Astrocyte (in vitro differentiated cells and primary cell): ENCODE data around the gene ATP10A. TPM values are rescaled to one million over a fixed set of nuclear protein-coding genes. Genes with fewer than 3 reads are reported as not detected.

Experiments
- DNase-seq: peaks from one replicate; pipeline ENCODE4 v3.0.0-alpha.2; 2010; ENCODE audit warnings: low read depth
- FAIRE-seq: peaks from 2 replicates; lab custom pipeline; 2011; peaks lifted over from hg19 to GRCh38; lab: Jason Lieb, UNC
- H2AFZ ChIP-seq: 2 replicates; pipeline ENCODE4 v1.6.0; 2012; ENCODE audit warnings: low read depth, low read length, inconsistent platforms
- H3K27ac ChIP-seq: 2 replicates; pipeline ENCODE4 v1.5.1; 2011; ENCODE audit warnings: low read depth, low read length, inconsistent platforms
- H3K27me3 ChIP-seq: 2 replicates; pipeline ENCODE4 v1.6.0; 2011; ENCODE audit warnings: low read length, inconsistent platforms; ENCODE audit not compliant: insufficient read depth
- H3K36me3 ChIP-seq: 2 replicates; pipeline ENCODE4 v1.5.1; 2011; ENCODE audit warnings: low read length, inconsistent platforms; ENCODE audit not compliant: insufficient read depth
- H3K4me1 ChIP-seq: 2 replicates; pipeline ENCODE4 v1.5.1; 2011; ENCODE audit warnings: low read length, inconsistent platforms; ENCODE audit not compliant: insufficient read depth
- H3K4me2 ChIP-seq: 2 replicates; pipeline ENCODE4 v1.6.0; 2012; ENCODE audit warnings: low read length, inconsistent platforms
- H3K4me3 ChIP-seq: 2 replicates; pipeline ENCODE4 v1.5.1; 2011; ENCODE audit warnings: low read depth, mild to moderate bottlenecking, low read length, inconsistent platforms; ENCODE audit not compliant: insufficient read depth
- H3K79me2 ChIP-seq: 2 replicates; pipeline ENCODE4 v1.6.0; 2012; ENCODE audit warnings: mild to moderate bottlenecking, low read length, inconsistent platforms; ENCODE audit not compliant: insufficient read depth
- H3K9ac ChIP-seq: 2 replicates; pipeline ENCODE4 v1.6.0; 2012; ENCODE audit warnings: mild to moderate bottlenecking, low read length, inconsistent platforms
- H3K9me3 ChIP-seq: 2 replicates; pipeline ENCODE4 v1.5.1; 2012; ENCODE audit warnings: low read depth, mild to moderate bottlenecking, low read length, inconsistent platforms; ENCODE audit not compliant: insufficient read depth
- H4K20me1 ChIP-seq: 2 replicates; pipeline ENCODE4 v1.6.0; 2012; ENCODE audit warnings: low read length, inconsistent platforms; ENCODE audit not compliant: insufficient read depth
- H3K27ac Mint-ChIP-seq: one replicate; pipeline ENCODE4 v1.8.0; 2021; ENCODE audit warnings: mild to moderate bottlenecking, mixed read lengths; ENCODE audit not compliant: unreplicated experiment
- H3K27me3 Mint-ChIP-seq: one replicate; pipeline ENCODE4 v1.8.0; 2021; ENCODE audit warnings: low read depth, mixed read lengths; ENCODE audit not compliant: unreplicated experiment
- H3K36me3 Mint-ChIP-seq: one replicate; pipeline ENCODE4 v1.8.0; 2021; ENCODE audit warnings: low read depth, mixed read lengths; ENCODE audit not compliant: unreplicated experiment
- H3K4me1 Mint-ChIP-seq: one replicate; pipeline ENCODE4 v1.8.0; 2021; ENCODE audit warnings: low read depth, mixed read lengths; ENCODE audit not compliant: unreplicated experiment
- H3K4me3 Mint-ChIP-seq: one replicate; pipeline ENCODE4 v1.8.0; 2021; ENCODE audit warnings: mild to moderate bottlenecking, moderate library complexity, mixed read lengths; ENCODE audit not compliant: unreplicated experiment
- H3K9me3 Mint-ChIP-seq: one replicate; pipeline ENCODE4 v1.8.0; 2021; ENCODE audit warnings: mild to moderate bottlenecking, mixed read lengths; ENCODE audit not compliant: unreplicated experiment
- EZH2 ChIP-seq: IDR thresholded peaks from 2 replicates; pipeline ENCODE4 v1.6.1; 2012; ENCODE audit warnings: mild to moderate bottlenecking, low read length, inconsistent platforms; ENCODE audit not compliant: insufficient read depth
- total RNA-seq: library from RNA; stranded (reverse); gene quantifications from 2 replicates; pipeline ENCODE4 v1.2.1, GENCODE V29; 2021
- TF ChIP-seq, protein P1 (sequence below): IDR thresholded peaks from 2 replicates; pipeline ENCODE4 v1.5.1; 2011; ENCODE audit warnings: low read depth, mild to moderate bottlenecking, inconsistent platforms, low read length, moderate library complexity; ENCODE audit not compliant: insufficient read depth

ATP10A gene
- total RNA-seq, 1 donor from 2014 or later = 21.1 TPM

DNA sequence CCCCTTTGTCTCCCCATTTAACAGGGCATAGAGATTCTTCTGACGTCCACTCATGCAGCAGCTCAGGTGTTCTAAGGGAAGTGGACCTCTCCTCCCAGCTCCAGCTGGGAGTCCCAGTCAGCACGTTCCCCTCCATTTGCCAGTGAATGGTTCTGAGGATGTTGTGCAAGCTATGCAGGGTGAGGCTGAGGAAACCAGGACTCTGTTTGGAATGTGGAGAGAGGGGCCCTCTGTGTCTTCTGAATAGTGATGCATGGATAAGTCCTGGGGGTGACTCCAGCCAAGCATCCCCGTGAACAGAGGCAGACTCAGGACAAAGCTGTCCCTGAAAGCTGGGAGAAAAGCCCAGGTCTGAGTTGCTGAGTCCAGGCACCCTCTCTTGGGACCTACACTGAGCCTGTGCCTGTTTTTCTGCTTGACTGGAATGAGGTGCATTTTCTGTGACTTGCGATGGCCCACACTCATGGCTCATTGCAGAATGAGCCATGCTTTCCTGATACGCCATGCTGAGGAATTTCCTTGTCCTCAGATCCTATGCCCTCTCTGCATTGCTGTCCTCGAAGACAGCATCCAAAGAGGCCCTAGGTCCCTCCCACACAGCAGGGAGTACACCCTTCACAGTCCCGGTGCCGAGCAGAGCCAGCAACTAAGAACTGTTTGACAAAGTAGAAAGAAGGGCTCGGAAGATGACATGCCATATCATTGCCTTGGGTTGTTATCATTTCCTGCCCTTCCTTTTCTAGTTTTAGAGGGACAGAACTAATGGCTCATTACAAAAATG, 185.2 kb downstream of the ATP10A start:
- H3K4me3 Mint-ChIP-seq = no peak overlapping the region
- H3K9me3 Mint-ChIP-seq = no peaks in the 10 kb centered on the region
- H3K27me3 ChIP-seq = no peaks in the 10 kb centered on the region
- H3K4me2 ChIP-seq = no peak overlapping the region
- H3K36me3 ChIP-seq = peaks cover 6% of the 10 kb centered on the region
- no peak overlapping the region for H3K4me3 ChIP-seq
- no peaks in the 10 kb centered on the region for H3K9me3 ChIP-seq
- peaks cover 36% of the 10 kb centered on the region for H3K36me3 Mint-ChIP-seq
- no peaks in the 10 kb centered on the region for H3K79me2 ChIP-seq
- no peaks in the 10 kb centered on the region for H3K4me1 Mint-ChIP-seq
- no peaks in the 10 kb centered on the region for H4K20me1 ChIP-seq
- no peak overlapping the region for H2AFZ ChIP-seq
- H3K27ac Mint-ChIP-seq = no peak overlapping the region
- no peak overlapping the region for H3K9ac ChIP-seq
- no peak overlapping the region for H3K27ac ChIP-seq
- TF ChIP-seq, protein P1, sequence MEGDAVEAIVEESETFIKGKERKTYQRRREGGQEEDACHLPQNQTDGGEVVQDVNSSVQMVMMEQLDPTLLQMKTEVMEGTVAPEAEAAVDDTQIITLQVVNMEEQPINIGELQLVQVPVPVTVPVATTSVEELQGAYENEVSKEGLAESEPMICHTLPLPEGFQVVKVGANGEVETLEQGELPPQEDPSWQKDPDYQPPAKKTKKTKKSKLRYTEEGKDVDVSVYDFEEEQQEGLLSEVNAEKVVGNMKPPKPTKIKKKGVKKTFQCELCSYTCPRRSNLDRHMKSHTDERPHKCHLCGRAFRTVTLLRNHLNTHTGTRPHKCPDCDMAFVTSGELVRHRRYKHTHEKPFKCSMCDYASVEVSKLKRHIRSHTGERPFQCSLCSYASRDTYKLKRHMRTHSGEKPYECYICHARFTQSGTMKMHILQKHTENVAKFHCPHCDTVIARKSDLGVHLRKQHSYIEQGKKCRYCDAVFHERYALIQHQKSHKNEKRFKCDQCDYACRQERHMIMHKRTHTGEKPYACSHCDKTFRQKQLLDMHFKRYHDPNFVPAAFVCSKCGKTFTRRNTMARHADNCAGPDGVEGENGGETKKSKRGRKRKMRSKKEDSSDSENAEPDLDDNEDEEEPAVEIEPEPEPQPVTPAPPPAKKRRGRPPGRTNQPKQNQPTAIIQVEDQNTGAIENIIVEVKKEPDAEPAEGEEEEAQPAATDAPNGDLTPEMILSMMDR = no peak
- no peak for TF ChIP-seq EZH2
- DNase-seq = no peak
- H3K4me1 ChIP-seq = peaks cover 4% of the 10 kb centered on the region
- peaks cover 2% of the 10 kb centered on the region for H3K27me3 Mint-ChIP-seq
- FAIRE-seq = no peak

DNA sequence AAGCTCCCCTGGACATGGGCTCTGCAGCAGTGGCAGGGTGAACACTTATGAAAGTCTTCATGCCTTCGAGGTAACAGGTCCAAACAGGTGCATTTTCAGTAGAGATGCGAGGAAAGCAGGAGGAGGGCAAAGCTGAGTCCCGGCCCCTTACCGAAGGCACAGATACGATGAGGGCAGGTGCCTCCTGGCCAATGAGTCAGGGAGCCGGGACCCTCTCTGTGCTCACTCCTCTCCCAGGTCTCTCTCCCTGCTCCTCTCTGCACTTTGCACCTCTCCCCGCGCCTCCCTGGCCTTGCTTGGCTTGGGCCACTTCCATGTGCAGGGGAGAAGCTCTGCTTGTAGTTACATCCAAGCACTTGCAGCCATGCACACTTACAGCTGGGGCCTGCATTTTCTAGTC, 187.1 kb downstream of the ATP10A start:
- no peak overlapping the region for H3K4me3 Mint-ChIP-seq
- H3K9me3 Mint-ChIP-seq = no peaks in the 10 kb centered on the region
- Histone ChIP-seq H3K27me3 (no peaks in the 10 kb centered on the region), H3K79me2 (no peaks in the 10 kb centered on the region), H3K4me1 (peaks cover 7% of the 10 kb centered on the region), H4K20me1 (no peaks in the 10 kb centered on the region), H2AFZ (no peak overlapping the region), H3K36me3 (peaks cover 6% of the 10 kb centered on the region), H3K9ac (no peak overlapping the region), H3K4me3 (no peak overlapping the region), H3K27ac (no peak overlapping the region), H3K4me2 (no peak overlapping the region), H3K9me3 (no peaks in the 10 kb centered on the region)
- FAIRE-seq (no peak), DNase-seq (no peak)
- H3K27ac Mint-ChIP-seq = no peak overlapping the region
- no peak for TF ChIP-seq EZH2
- TF ChIP-seq, protein P1 = no peak
- H3K4me1 Mint-ChIP-seq = peaks cover 9% of the 10 kb centered on the region
- peaks cover 2% of the 10 kb centered on the region for H3K27me3 Mint-ChIP-seq
- H3K36me3 Mint-ChIP-seq = peaks cover 25% of the 10 kb centered on the region

DNA sequence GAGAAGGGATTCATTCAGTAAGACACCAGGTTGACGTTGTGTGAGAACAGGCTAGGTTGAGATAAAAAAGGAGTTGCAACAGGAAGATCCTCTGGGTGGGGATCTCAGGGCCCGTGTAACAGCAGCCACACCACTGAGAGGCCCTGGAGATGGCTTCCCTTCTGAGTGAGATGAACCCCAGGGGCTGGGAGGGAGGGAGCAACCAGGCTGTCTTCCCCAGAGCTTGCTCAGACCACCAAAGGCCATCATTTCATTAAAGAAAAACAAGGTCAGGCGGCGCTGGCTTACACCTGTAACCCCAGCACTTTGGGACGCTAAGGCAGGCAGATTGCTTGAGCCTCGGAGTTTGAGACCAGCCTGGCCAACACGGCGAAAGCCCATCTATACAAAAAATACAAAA, 187.7 kb downstream of the ATP10A start:
- no peaks in the 10 kb centered on the region for H3K9me3 Mint-ChIP-seq
- Histone ChIP-seq H3K9ac (no peak overlapping the region), H2AFZ (no peak overlapping the region), H3K9me3 (no peaks in the 10 kb centered on the region), H3K79me2 (no peaks in the 10 kb centered on the region), H3K27me3 (no peaks in the 10 kb centered on the region), H4K20me1 (no peaks in the 10 kb centered on the region), H3K36me3 (peaks cover 5% of the 10 kb centered on the region), H3K27ac (no peak overlapping the region), H3K4me1 (peaks cover 13% of the 10 kb centered on the region), H3K4me3 (no peak overlapping the region), H3K4me2 (no peak overlapping the region)
- H3K36me3 Mint-ChIP-seq = peaks cover 20% of the 10 kb centered on the region
- H3K27me3 Mint-ChIP-seq = peaks cover 2% of the 10 kb centered on the region
- no peak overlapping the region for H3K4me3 Mint-ChIP-seq
- peaks cover 16% of the 10 kb centered on the region for H3K4me1 Mint-ChIP-seq
- FAIRE-seq = no peak
- DNase-seq = no peak
- H3K27ac Mint-ChIP-seq = no peak overlapping the region
- TF ChIP-seq, protein P1 = no peak
- TF ChIP-seq EZH2 = no peak
